GM12864 (cell line): ENCODE measurements around the gene PTGS1.

Experiments used
- DNase-seq: peaks from one replicate; pipeline ENCODE4 v3.0.0-alpha.2; 2011; ENCODE audit warnings: low read depth
- H3K4me3 ChIP-seq: 2 replicates; pipeline ENCODE4 v1.5.1; 2011; ENCODE audit warnings: mild to moderate bottlenecking, low read depth, low read length, control low read depth
- CTCF ChIP-seq: IDR thresholded peaks from 2 replicates; pipeline ENCODE4 v1.5.1; 2011; ENCODE audit warnings: low read depth, mild to moderate bottlenecking, moderate library complexity, low read length, control low read depth, inconsistent platforms; ENCODE audit errors: missing control alignments

Gene PTGS1

DNA sequence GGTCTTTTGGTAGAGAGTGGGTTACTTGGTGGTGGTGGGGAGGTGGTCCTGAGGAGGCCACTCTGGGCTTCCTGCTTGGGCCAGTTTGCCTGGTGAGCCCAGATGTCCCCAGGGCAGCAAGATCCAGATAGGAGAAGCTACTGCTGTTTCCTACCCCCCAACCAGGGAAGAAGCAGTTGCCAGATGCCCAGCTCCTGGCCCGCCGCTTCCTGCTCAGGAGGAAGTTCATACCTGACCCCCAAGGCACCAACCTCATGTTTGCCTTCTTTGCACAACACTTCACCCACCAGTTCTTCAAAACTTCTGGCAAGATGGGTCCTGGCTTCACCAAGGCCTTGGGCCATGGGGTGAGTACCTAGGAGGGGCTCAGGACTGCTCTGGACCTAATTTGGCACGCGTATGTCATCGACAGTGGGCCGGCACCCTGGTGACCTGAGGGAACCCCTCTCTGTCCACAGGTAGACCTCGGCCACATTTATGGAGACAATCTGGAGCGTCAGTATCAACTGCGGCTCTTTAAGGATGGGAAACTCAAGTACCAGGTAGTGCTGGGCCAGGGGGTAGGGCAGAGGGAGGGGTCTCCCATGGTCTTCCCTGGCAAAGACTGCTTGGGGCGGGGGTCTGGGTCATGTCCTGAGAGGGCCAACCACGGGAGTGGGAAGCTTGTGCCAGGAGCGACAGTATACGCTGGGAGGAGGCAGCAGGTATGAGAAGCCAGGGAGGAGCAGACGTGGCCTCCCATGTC lies 10.6 kb downstream of the PTGS1 start:
- no peak for TF ChIP-seq CTCF
- DNase-seq, result no peak
- H3K4me3 ChIP-seq, result no peak overlapping the region

DNA sequence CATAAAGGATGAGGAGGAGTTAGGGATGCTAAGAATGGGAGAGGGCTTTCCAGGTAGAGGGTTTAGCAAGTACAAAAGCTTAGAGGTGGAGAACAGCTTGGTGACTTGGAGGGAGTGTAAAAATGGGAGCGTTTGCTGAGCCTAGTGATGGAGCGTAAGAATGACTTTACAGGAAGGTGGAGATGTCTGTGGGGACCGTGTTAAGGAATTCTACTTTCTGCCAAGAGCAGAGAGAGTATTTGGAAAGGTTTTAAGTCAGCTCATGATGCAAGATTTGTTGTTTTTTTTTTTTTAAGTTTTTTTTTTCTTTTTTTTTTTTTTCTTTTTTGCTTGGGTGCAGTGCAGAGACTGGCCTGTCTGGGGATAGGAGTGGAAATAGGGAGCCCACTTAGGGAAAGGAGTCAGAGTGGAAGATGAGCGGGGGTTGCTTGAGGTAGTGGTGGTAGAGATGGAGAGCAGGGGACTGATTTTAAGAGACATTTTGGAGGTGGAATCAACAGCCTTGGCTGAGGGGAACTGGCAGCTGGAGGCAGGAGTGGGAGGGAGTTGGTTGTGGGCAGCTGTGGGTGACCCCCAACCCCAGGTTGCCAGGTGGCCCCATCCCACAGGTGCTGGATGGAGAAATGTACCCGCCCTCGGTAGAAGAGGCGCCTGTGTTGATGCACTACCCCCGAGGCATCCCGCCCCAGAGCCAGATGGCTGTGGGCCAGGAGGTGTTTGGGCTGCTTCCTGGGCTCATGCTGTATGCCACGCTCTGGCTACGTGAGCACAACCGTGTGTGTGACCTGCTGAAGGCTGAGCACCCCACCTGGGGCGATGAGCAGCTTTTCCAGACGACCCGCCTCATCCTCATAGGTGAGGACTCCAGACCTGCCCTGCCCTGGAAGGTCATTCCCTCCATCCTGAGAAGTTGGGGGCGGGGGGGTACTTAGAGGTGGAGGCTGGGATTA lies 12.4 kb downstream of the PTGS1 start:
- no peak for TF ChIP-seq CTCF
- no peak overlapping the region for H3K4me3 ChIP-seq
- no peak for DNase-seq

DNA sequence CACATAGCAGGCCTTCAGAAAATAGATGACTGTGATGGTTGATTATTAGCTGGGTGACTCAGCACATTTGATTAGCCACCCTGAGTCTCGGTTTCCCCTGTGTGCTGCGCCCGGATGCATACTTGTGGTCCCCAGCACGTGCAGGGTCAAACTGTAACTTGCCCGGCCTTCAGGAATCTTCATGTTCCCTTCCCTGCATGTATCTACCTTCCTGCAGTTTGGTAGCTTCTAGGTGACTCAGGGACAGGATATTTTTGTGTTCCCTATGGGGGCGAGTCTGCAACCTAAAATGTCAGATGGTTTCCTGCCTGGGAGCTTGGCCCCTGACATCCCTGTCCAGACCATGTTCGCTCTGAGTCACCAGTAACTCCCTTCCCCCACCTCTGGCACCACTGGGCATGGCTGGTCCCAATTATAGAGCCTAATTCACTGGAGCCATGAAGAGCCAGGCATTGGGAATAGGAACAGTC lies 13.2 kb downstream of the PTGS1 start:
- DNase-seq, result no peak
- TF ChIP-seq CTCF, result no peak
- no peak overlapping the region for H3K4me3 ChIP-seq

DNA sequence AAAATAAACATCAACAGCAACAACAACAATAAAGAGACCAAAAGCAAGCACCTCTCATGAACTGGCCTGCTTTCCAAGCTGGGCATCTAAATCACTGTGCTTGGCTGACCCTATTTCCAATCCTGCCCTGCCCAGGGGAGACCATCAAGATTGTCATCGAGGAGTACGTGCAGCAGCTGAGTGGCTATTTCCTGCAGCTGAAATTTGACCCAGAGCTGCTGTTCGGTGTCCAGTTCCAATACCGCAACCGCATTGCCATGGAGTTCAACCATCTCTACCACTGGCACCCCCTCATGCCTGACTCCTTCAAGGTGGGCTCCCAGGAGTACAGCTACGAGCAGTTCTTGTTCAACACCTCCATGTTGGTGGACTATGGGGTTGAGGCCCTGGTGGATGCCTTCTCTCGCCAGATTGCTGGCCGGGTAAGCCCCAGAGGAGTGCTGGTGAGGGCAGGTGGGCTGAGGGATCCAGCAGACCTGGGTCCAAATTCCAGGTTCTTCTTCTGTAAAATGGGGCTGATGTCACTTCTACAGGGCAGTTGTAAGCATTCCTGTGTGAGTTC lies 15.6 kb downstream of the PTGS1 start:
- DNase-seq, result no peak
- no peak overlapping the region for H3K4me3 ChIP-seq
- TF ChIP-seq CTCF, result no peak

GRCh38 chr9:122387536-122387935 lies 16.7 kb downstream of the PTGS1 start:
- no peak overlapping the region for H3K4me3 ChIP-seq
- DNase-seq, result no peak
- no peak for TF ChIP-seq CTCF

DNA sequence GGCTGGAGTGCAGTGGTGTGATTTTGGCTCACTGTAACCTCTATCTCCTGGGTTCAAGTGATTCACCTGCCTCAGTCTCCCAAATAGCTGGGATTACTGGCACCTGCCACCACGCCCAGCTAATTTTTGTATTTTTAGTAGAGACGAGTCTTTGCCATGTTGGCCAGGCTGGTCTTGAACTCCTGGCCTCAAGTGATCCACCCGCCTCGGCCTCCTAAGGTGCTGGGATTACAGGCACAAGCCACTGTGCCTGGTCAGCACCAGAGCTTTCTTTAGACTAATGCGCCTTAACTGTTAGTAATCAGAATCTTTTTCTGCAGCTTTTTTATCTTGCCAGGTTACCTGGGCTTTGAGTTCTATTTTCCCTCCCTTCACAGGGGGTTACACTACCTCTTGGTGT lies 18.4 kb downstream of the PTGS1 start:
- DNase-seq, result no peak
- no peak for TF ChIP-seq CTCF
- no peak overlapping the region for H3K4me3 ChIP-seq
